NCI-H774 (cell line): ENCODE measurements around the gene MYL7.

Source experiments
- DNase-seq: peaks from one replicate; lab custom pipeline; 2025; lab: John Stamatoyannopoulos, UW

Gene MYL7

GRCh38 chr7:44111761-44112160 lies 29.4 kb downstream of the MYL7 start:
- no peak for DNase-seq

GRCh38 chr7:44110719-44111635 lies 30.2 kb downstream of the MYL7 start:
- DNase-seq: no peak

GRCh38 chr7:44109991-44110390 lies 31.1 kb downstream of the MYL7 start:
- no peak for DNase-seq

GRCh38 chr7:44108768-44109750 lies 32.1 kb downstream of the MYL7 start:
- no peak for DNase-seq

- DNase-seq: no peak
Measured at GRCh38 chr7:44107961-44108767, 33.0 kb downstream of the MYL7 start.

- DNase-seq: no peak
Measured at GRCh38 chr7:44107116-44107960, 33.8 kb downstream of the MYL7 start.

GRCh38 chr7:44106311-44107065 lies 34.6 kb downstream of the MYL7 start:
- DNase-seq: no peak

- DNase-seq: no peak
Measured at GRCh38 chr7:44105832-44106231, 35.3 kb downstream of the MYL7 start.

- DNase-seq: no peak
Measured at GRCh38 chr7:44104860-44105771, 36.0 kb downstream of the MYL7 start.

GRCh38 chr7:44103923-44104859 lies 36.9 kb downstream of the MYL7 start, which contains the start of gene AEBP1:
AEBP1 (plus strand) TSS chr7:44104345; CDS start chr7:44104666, 321 bp downstream.
- no peak for DNase-seq

- DNase-seq: no peak
Measured at GRCh38 chr7:44103566-44103922, 37.6 kb downstream of the MYL7 start.

GRCh38 chr7:44102846-44103565 lies 38.1 kb downstream of the MYL7 start:
- DNase-seq: no peak

GRCh38 chr7:44101966-44102845 lies 38.9 kb downstream of the MYL7 start:
- DNase-seq: no peak

- no peak for DNase-seq
Measured at GRCh38 chr7:44101303-44101965, 39.7 kb downstream of the MYL7 start.

GRCh38 chr7:44100458-44101302 lies 40.5 kb downstream of the MYL7 start:
- no peak for DNase-seq
